Colonic mucosa (tissue), 4 donors: Measurements from ENCODE around the gene BLOC1S6. TPM values are rescaled to one million over a fixed set of nuclear protein-coding genes. Genes with fewer than 3 reads are reported as not detected.

ENCODE experiments used
- DNase-seq: peaks from one replicate; pipeline ENCODE4 v3.0.0-alpha.2; 2020
- H3K27ac ChIP-seq: fragments of 200-600 bp; one replicate; pipeline ENCODE4 v1.8.0; 2021
- H3K27me3 ChIP-seq: fragments of 200-600 bp; one replicate; pipeline ENCODE4 v1.8.0; 2021
- H3K36me3 ChIP-seq: fragments of 200-600 bp; one replicate; pipeline ENCODE4 v1.8.0; 2021
- H3K4me1 ChIP-seq: fragments of 200-600 bp; one replicate; pipeline ENCODE4 v1.8.0; 2021; ENCODE audit warnings: mild to moderate bottlenecking
- H3K4me3 ChIP-seq: fragments of 200-600 bp; one replicate; pipeline ENCODE4 v1.8.0; 2021
- H3K9ac ChIP-seq, 2 donors: one replicate each; pipeline ENCODE4 v1.7.0; 2013; ENCODE audit warnings: control low read depth in 2 of 2, low read depth in 2 of 2, low read length in 2 of 2
- H3K9me3 ChIP-seq: fragments of 200-600 bp; one replicate; pipeline ENCODE4 v1.8.0; 2021
- intact Hi-C: fragments of 100-400 bp; cut with DNase I; formaldehyde crosslinking; loops from one replicate; pipeline ENCODE4 v1.14.1; 2022
- total RNA-seq, 2 donors: library from RNA; stranded (reverse); fragmentation: NEBNext Ultra II Directional in 1 of 2; extraction: Animal tissue kit (Norgen Biotek cat#: 25700) in 1 of 2; gene quantifications; one replicate each; pipeline ENCODE4 v1.2.1, GENCODE V29; 2021
- TF ChIP-seq, protein P1 (sequence below): fragments of 200-600 bp; IDR thresholded peaks from one replicate; pipeline ENCODE4 v1.8.0; 2022; ENCODE audit warnings: antibody characterized with exemption, mild to moderate bottlenecking
- donor health status: healthy.
- donor health status: DM: no; HTN: no; CAD: no.
- donor health status: DM: no; HTN: no; CAD: no.

Gene BLOC1S6
- total RNA-seq, 2 donors from 2014 or later = 28.3 to 31.9 TPM

GRCh38 chr15:45585069-45585791 is 1.9 kb upstream of the BLOC1S6 start:
- peaks cover 16% of the 10 kb centered on the region for H3K4me1 ChIP-seq
- no peaks in the 10 kb centered on the region for H3K9me3 ChIP-seq
- TF ChIP-seq, protein P1, sequence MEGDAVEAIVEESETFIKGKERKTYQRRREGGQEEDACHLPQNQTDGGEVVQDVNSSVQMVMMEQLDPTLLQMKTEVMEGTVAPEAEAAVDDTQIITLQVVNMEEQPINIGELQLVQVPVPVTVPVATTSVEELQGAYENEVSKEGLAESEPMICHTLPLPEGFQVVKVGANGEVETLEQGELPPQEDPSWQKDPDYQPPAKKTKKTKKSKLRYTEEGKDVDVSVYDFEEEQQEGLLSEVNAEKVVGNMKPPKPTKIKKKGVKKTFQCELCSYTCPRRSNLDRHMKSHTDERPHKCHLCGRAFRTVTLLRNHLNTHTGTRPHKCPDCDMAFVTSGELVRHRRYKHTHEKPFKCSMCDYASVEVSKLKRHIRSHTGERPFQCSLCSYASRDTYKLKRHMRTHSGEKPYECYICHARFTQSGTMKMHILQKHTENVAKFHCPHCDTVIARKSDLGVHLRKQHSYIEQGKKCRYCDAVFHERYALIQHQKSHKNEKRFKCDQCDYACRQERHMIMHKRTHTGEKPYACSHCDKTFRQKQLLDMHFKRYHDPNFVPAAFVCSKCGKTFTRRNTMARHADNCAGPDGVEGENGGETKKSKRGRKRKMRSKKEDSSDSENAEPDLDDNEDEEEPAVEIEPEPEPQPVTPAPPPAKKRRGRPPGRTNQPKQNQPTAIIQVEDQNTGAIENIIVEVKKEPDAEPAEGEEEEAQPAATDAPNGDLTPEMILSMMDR = no peak
- H3K36me3 ChIP-seq = no peaks in the 10 kb centered on the region
- DNase-seq = no peak
- no peak overlapping the region for H3K4me3 ChIP-seq
- no peaks in the 10 kb centered on the region for H3K27me3 ChIP-seq
- intact Hi-C loops = loop anchor here (10.0 kb wide), 1 partner anchor 60 kb away; the partner anchor contains the start of gene SLC30A4
- no peak overlapping the region for H3K27ac ChIP-seq
- no peak overlapping the region for H3K9ac ChIP-seq

DNA sequence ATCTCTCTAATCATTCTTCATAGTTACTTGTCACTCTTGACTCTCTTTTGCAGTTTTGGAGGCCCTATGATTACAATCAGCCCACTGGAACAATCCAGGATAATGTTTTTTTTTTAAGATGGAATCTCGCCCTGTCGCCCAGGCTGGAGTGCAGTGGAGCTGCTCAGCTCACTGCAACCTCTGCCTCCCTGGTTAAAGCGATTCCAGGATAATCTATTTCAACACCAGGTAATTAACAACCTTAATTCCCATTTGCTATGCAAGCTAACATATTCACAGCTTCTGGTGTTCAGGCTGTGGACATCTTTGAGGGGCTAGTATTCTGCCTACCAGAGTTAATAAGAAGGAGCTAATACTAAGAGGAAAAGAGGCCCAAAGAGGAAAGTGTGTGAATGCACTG is 1.1 kb upstream of the BLOC1S6 start:
- DNase-seq = no peak
- H3K4me1 ChIP-seq = peaks cover 16% of the 10 kb centered on the region
- intact Hi-C loops = loop anchor here (10.0 kb wide), 1 partner anchor 61 kb away; the partner anchor contains the start of gene SLC30A4

DNA sequence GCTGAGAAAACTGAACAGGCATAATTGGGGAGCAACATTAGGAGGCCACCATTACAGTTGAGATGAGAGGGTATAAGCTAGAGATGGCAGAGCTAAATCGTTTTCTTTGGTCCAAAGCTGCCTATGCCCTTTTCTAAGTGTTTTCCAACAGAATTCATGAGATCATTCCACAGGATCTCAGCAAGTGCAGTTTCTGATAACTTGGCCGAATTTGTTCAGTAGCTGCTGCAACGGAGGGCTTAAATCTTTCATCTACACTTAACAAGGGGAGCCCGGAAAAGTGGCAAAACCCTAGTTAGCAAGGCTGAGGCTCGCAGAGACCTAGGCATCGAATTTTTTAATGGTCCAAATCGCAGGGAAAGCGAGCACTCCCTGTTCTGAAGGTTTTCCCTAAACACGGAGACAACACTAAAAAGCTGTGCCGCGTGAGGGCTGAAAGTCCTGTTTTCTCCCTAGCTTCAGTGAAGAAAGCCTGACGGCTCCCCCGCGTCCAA is 531 bp upstream of the BLOC1S6 start:
- DNase-seq = no peak
- Histone ChIP-seq H3K4me3 (peak overlapping the region; percentile 87), H3K27ac (peak overlapping the region; percentile 100), H3K9ac (peak overlapping the region; percentile 89 to 97), H3K4me1 (peaks cover 16% of the 10 kb centered on the region), H3K27me3 (no peaks in the 10 kb centered on the region), H3K9me3 (no peaks in the 10 kb centered on the region), H3K36me3 (no peaks in the 10 kb centered on the region)
- intact Hi-C loops = loop anchor here (10.0 kb wide), 1 partner anchor 62 kb away; the partner anchor contains the start of gene SLC30A4
- TF ChIP-seq, protein P1 = no peak

More for the DNA sequence above, 1.1 kb upstream of the BLOC1S6 start:
- H3K4me3 ChIP-seq = peak overlapping the region; percentile 87
- no peaks in the 10 kb centered on the region for H3K27me3 ChIP-seq
- no peaks in the 10 kb centered on the region for H3K9me3 ChIP-seq
- peak overlapping the region; percentile 100 for H3K27ac ChIP-seq
- H3K9ac ChIP-seq = peak overlapping the region; percentile 89 to 97
- TF ChIP-seq, protein P1 = no peak
- no peaks in the 10 kb centered on the region for H3K36me3 ChIP-seq

- Histone ChIP-seq H3K27me3 (no peaks in the 10 kb centered on the region), H3K9ac (peak overlapping the region; percentile 89 to 97), H3K27ac (peak overlapping the region; percentile 100), H3K4me1 (peaks cover 16% of the 10 kb centered on the region), H3K4me3 (peak overlapping the region; percentile 87), H3K9me3 (no peaks in the 10 kb centered on the region), H3K36me3 (no peaks in the 10 kb centered on the region)
- DNase-seq = no peak
- intact Hi-C loops = loop anchor here (10.0 kb wide), 1 partner anchor 63 kb away; the partner anchor contains the start of gene SLC30A4
- TF ChIP-seq, protein P1 = no peak
Measured at GRCh38 chr15:45587863-45588170, 638 bp downstream of the BLOC1S6 start.

GRCh38 chr15:45588219-45588875 is 1.2 kb downstream of the BLOC1S6 start:
- intact Hi-C loops = loop anchor here (10.0 kb wide), 1 partner anchor 64 kb away; the partner anchor contains the start of gene SLC30A4
- Histone ChIP-seq H3K9me3 (no peaks in the 10 kb centered on the region), H3K36me3 (no peaks in the 10 kb centered on the region), H3K9ac (peak overlapping the region; percentile 89 to 97), H3K27ac (peak overlapping the region; percentile 100), H3K4me1 (peaks cover 16% of the 10 kb centered on the region), H3K27me3 (no peaks in the 10 kb centered on the region), H3K4me3 (peak overlapping the region; percentile 87)
- TF ChIP-seq, protein P1 = no peak
- no peak for DNase-seq
